HCT116 (cell line): Measurements from ENCODE around the gene SLC41A3. TPM values are rescaled to one million over a fixed set of nuclear protein-coding genes. Genes with fewer than 3 reads are reported as not detected.

Source experiments
- ATAC-seq: fragments of 200-7000 bp; cut with Tn5 transposase; 2 replicates; pipeline ENCODE4 v1.9.1; 2020; ENCODE audit warnings: mild to moderate bottlenecking, moderate library complexity
- BruUV-seq: library from RNA; stranded (reverse); fragments of 400-500 nt; replicated peaks from 2 replicates; lab custom pipeline; 2021; lab: Mats Ljungman, UMichigan
- CTCF ChIA-PET: fragments of 300-600 bp; sonication (Branson Sonifier 250); formaldehyde crosslinking; loops from one replicate; lab custom pipeline; 2021; ENCODE audit warnings: antibody characterized with exemption; lab: Charles Lee
- POLR2A ChIA-PET: fragments of 300-600, 350-600 bp; sonication (Branson Sonifier 250); formaldehyde crosslinking; loops from one replicate; lab custom pipeline; 2021; ENCODE audit warnings: antibody characterized with exemption; lab: Charles Lee
- RAD21 ChIA-PET, 2 experiments: fragments of 300-600 bp; sonication (Branson Sonifier 250); formaldehyde crosslinking; loops; one replicate each; lab custom pipeline; 2023; ENCODE audit warnings: low total read pairs in 2 of 2; ENCODE audit not compliant: uncharacterized antibody in 2 of 2, unreplicated experiment in 2 of 2, low non-redundant PET in 1 of 2; lab: Charles Lee
- DNase-seq: peaks from one replicate; pipeline ENCODE4 v3.0.0-alpha.2; 2010; ENCODE audit warnings: low read depth, low spot score
- H2AFZ ChIP-seq: fragments of 200-600 bp; shearing (Covaris generic), sonication (generic); 2 replicates; pipeline ENCODE4 v1.6.1; 2017; ENCODE audit warnings: low read depth, mixed run types, mixed read lengths, antibody characterized with exemption, low read length; ENCODE audit not compliant: poor library complexity, severe bottlenecking
- H3K27ac ChIP-seq: 2 replicates; pipeline ENCODE4 v1.5.1; 2012; ENCODE audit warnings: low read depth, low read length
- H3K27me3 ChIP-seq: fragments of 200-600 bp; sonication (generic); 2 replicates; pipeline ENCODE4 v1.6.1; 2016; ENCODE audit warnings: mixed run types, low read length, mixed read lengths; ENCODE audit not compliant: insufficient read depth
- H3K36me3 ChIP-seq, 2 experiments: fragments of 200-500 bp in 1 of 2; fragments of 200-600 bp in 1 of 2; sonication (Bioruptor generic) in 1 of 2; sonication (generic) in 1 of 2; 2 replicates each; pipeline versions ENCODE4 v1.5.1 to v1.6.1; 2014 to 2016; ENCODE audit warnings: low read length in 2 of 2, inconsistent platforms in 1 of 2, mixed read lengths in 1 of 2, mixed run types in 1 of 2; ENCODE audit not compliant: insufficient read depth in 2 of 2, control insufficient read depth in 1 of 2
- H3K4me1 ChIP-seq, 2 experiments: fragments of 200-600 bp in 1 of 2; sonication (generic) in 1 of 2; 2 replicates each; pipeline versions ENCODE4 v1.5.1 to v1.6.1; 2012 to 2017; ENCODE audit warnings: low read length in 2 of 2, inconsistent platforms in 1 of 2, mild to moderate bottlenecking in 1 of 2, mixed read lengths in 1 of 2, mixed run types in 1 of 2, moderate library complexity in 1 of 2; ENCODE audit not compliant: insufficient read depth in 2 of 2, control insufficient read depth in 1 of 2
- H3K4me2 ChIP-seq: fragments of 200-600 bp; sonication (generic); 2 replicates; pipeline ENCODE4 v1.6.1; 2017; ENCODE audit warnings: mixed run types, low read length, mixed read lengths
- H3K4me3 ChIP-seq, 2 experiments: fragments of 200-600 bp in 1 of 2; sonication (generic) in 1 of 2; replicated peaks in 1 of 2; 2 replicates each; pipeline ENCODE4 v1.5.1; 2011 to 2016; ENCODE audit warnings: low read length in 2 of 2, control low read depth in 1 of 2, low read depth in 1 of 2, mild to moderate bottlenecking in 1 of 2, mixed read lengths in 1 of 2, mixed run types in 1 of 2
- H3K79me2 ChIP-seq: fragments of 200-600 bp; sonication (generic); 2 replicates; pipeline ENCODE4 v1.6.1; 2017; ENCODE audit warnings: mild to moderate bottlenecking, mixed run types, low read length, moderate library complexity, mixed read lengths; ENCODE audit not compliant: insufficient read depth
- H3K9ac ChIP-seq: fragments of 200-600 bp; sonication (generic); 2 replicates; pipeline ENCODE4 v1.6.1; 2016; ENCODE audit warnings: low read length, mixed read lengths
- H3K9me2 ChIP-seq: fragments of 200-600 bp; sonication (generic), shearing (Covaris generic); 2 replicates; pipeline ENCODE4 v1.6.1; 2017; ENCODE audit warnings: mixed run types, mild to moderate bottlenecking, moderate library complexity; ENCODE audit not compliant: insufficient read depth
- H3K9me3 ChIP-seq, 2 experiments: fragments of 200-500 bp in 1 of 2; fragments of 200-600 bp in 1 of 2; sonication (Bioruptor generic) in 1 of 2; sonication (generic) in 1 of 2; 2 replicates each; pipeline ENCODE4 v1.6.1; 2014 to 2017; ENCODE audit warnings: low read length in 2 of 2, mixed read lengths in 2 of 2, inconsistent platforms in 1 of 2, low read depth in 1 of 2, mild to moderate bottlenecking in 1 of 2, mixed run types in 1 of 2, moderate library complexity in 1 of 2; ENCODE audit not compliant: control insufficient read depth in 1 of 2, insufficient read depth in 1 of 2
- H4K20me1 ChIP-seq: fragments of 200-600 bp; sonication (generic), shearing (Covaris generic); 2 replicates; pipeline ENCODE4 v1.6.1; 2017; ENCODE audit warnings: mixed run types, mild to moderate bottlenecking, moderate library complexity; ENCODE audit not compliant: insufficient read depth
- ATF3 ChIP-seq: IDR thresholded peaks from 2 replicates; pipeline ENCODE4 v1.6.1; 2012
- CEBPB ChIP-seq: IDR thresholded peaks from 2 replicates; pipeline ENCODE4 v1.6.1; 2012; ENCODE audit warnings: low read depth
- EGR1 ChIP-seq: IDR thresholded peaks from 2 replicates; pipeline ENCODE4 v1.6.1; 2012; ENCODE audit warnings: low read depth
- ELF1 ChIP-seq: IDR thresholded peaks from 2 replicates; pipeline ENCODE4 v1.6.1; 2012; ENCODE audit warnings: low read depth, borderline replicate concordance
- FOSL1 ChIP-seq: IDR thresholded peaks from 2 replicates; pipeline ENCODE4 v1.6.1; 2012; ENCODE audit warnings: low read depth
- REST ChIP-seq: IDR thresholded peaks from 2 replicates; pipeline ENCODE4 v1.6.1; 2012; ENCODE audit warnings: low read depth
- SIN3A ChIP-seq: IDR thresholded peaks from 2 replicates; pipeline ENCODE4 v1.6.1; 2012; ENCODE audit warnings: low read depth
- SP1 ChIP-seq: IDR thresholded peaks from 2 replicates; pipeline ENCODE4 v1.6.1; 2012; ENCODE audit warnings: low read depth
- TCF7L2 ChIP-seq: IDR thresholded peaks from 2 replicates; pipeline ENCODE4 v1.7.0; 2011; ENCODE audit warnings: borderline replicate concordance, inconsistent platforms; ENCODE audit not compliant: insufficient read depth, insufficient read length; ENCODE audit errors: extremely low read depth
- YY1 ChIP-seq: IDR thresholded peaks from 2 replicates; pipeline ENCODE4 v1.6.1; 2011; ENCODE audit warnings: low read length, low read depth, moderate library complexity, mild to moderate bottlenecking; ENCODE audit not compliant: insufficient replicate concordance; ENCODE audit errors: extremely low read depth
- ZFX ChIP-seq: fragments of 450-650 bp; IDR thresholded peaks from 2 replicates; pipeline ENCODE4 v1.6.1; 2017
- ZNF274 ChIP-seq: fragments of 200-500 bp; sonication (Bioruptor generic); IDR thresholded peaks from 2 replicates; pipeline ENCODE4 v1.6.1; 2014; ENCODE audit warnings: mild to moderate bottlenecking, low read depth, low read length, inconsistent platforms
- intact Hi-C: fragments of 100-400 bp; cut with micrococcal nuclease; formaldehyde crosslinking; loops from 2 replicates; pipeline ENCODE4 v1.10.0; 2022
- total RNA-seq: library from RNA; stranded (reverse); gene quantifications from one replicate; pipeline ENCODE4 v1.2.1, GENCODE V29; 2021; ENCODE audit not compliant: unreplicated experiment

SLC41A3 gene
- total RNA-seq, 1 experiment from 2014 or later, result 45.9 TPM

- Histone ChIP-seq H3K9ac (no peak overlapping the region), H3K4me1 (no peaks in the 10 kb centered on the region), H3K36me3 (no peaks in the 10 kb centered on the region), H4K20me1 (no peaks in the 10 kb centered on the region), H3K4me2 (no peak overlapping the region), H3K79me2 (no peaks in the 10 kb centered on the region), H3K9me3 (no peaks in the 10 kb centered on the region), H3K4me3 (no peak overlapping the region), H3K27ac (no peak overlapping the region), H3K27me3 (no peaks in the 10 kb centered on the region), H3K9me2 (no peaks in the 10 kb centered on the region), H2AFZ (no peak overlapping the region)
- CTCF ChIA-PET, result no interaction called here
- RAD21 ChIA-PET, result no interaction called here
- BruUV-seq, result no TSS peak
- intact Hi-C loops, result no loop called here
- DNase-seq, result no peak
- ATAC-seq, result no peak
- POLR2A ChIA-PET, result no interaction called here
- TF ChIP-seq FOSL1 (no peak), ATF3 (no peak), REST (no peak), ZFX (no peak), SP1 (no peak), CEBPB (no peak), ELF1 (no peak), ZNF274 (no peak), EGR1 (no peak), SIN3A (no peak), YY1 (no peak), TCF7L2 (no peak)
- TF ChIP-seq, all 23 proteins: peak for 0
These were observed 23.4 kb upstream of the SLC41A3 start for GRCh38 chr3:126107203-126107939.
